Kasumi-1 (cell line): ENCODE measurements around the gene ARPC2.
"Not testable (repeated sequence)": the region's sequence is repeated elsewhere in the genome, so short reads cannot be mapped to it uniquely, and the experiment has no call there.

Experiments
- DNase-seq, 2 experiments: peaks; one replicate each; lab custom pipeline; 2025; lab: John Stamatoyannopoulos, UW

The ARPC2 gene

DNA sequence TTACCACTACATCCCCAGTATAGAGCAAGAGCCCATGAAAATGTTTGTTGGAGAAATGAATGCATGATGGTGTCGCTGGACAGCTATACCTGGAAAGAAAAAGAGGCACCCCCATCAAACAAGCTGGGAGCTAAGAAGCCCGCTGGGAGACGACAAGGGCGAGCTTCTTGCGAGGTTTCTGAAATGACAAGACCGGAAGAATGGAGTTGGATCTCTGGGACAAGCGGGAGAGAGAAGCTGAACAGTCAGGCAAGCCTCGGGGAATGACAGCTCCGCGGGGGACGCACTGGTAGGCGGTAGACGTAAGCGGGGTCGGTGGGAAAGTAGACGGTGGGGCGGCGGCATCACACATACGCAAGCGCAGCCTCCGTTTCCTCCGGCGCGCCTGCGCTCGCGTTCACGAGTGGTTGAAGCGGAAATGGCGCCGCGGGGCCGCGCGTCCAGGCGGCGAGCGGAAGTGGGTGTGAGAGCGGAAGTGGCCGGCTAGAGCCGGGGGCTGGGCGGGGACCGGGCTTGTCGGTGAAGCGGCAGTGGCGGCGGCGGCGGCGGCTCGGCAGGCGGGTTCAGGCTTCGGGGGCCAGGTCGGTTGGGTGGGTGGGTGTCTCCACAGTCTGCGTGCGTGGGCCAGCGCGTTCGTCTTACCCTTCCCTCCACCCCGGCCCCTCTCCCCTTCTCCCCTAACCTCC lies at the start of gene ARPC2:
Gene ARPC2 (plus strand): TSS at position 516 of the 686 bp plus-strand sequence. CDS start 282 bp downstream, outside the sequence.
- peak; percentile 68 to 76 for DNase-seq

DNA sequence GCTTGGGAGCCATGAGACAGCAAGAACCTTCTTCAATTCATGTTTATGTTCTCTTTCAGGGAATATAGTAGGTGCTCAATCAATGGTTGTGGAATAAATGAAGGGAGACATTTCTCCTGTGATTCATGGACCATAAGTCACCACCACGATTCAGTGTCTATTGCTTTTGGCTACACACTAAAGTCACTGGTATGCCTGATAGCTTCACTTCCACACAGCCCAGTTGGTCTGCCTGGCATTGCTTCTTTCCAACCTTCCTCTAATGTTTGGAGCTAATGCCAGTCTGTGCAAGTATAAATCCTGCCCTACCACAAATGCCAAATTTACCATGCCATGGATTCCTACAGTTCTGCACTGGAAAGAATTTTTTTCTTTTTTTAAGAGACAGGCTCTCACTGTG lies 49.0 kb upstream of the ARPC2 start:
- no peak for DNase-seq

DNA sequence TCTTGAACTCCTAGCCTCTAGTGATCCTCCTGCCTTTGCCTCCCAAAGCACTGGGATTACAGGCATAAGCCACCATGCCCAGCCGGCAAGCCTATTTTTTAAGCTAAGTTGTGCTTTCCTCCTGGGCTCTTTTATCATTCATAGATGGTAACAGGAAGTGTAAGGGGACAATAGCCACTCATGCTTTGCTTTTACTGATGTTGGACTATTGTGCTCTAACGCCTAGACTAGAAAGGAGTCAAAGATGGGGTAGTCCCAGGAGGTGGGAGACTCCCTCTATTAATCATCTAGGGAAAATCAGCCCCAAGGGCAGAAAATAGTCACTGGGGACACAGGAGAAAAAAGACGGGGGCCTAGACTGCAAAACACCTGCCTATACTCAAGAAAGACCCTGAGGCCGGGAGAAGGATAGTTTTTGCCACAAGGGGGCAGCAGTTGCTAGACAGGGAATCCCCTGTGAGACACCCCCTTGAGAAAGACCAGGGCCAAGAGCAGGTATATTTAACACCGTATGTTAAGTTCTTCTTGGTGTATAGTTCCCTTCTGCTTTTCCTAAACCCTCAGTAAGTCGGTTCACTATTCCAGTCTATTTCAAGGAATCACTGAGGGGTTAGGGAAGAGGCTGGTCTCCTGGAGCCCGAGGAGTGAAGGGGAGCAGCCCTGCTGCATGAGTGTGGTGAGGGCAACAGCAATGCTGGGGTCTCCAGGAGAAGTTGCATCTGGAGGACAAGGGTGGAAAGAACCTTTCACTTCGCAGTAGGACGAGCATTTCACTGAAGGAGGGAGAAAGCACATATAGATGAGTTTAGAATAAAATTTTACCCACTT lies 48.1 kb upstream of the ARPC2 start:
- peak; percentile 23 to 29 for DNase-seq

DNA sequence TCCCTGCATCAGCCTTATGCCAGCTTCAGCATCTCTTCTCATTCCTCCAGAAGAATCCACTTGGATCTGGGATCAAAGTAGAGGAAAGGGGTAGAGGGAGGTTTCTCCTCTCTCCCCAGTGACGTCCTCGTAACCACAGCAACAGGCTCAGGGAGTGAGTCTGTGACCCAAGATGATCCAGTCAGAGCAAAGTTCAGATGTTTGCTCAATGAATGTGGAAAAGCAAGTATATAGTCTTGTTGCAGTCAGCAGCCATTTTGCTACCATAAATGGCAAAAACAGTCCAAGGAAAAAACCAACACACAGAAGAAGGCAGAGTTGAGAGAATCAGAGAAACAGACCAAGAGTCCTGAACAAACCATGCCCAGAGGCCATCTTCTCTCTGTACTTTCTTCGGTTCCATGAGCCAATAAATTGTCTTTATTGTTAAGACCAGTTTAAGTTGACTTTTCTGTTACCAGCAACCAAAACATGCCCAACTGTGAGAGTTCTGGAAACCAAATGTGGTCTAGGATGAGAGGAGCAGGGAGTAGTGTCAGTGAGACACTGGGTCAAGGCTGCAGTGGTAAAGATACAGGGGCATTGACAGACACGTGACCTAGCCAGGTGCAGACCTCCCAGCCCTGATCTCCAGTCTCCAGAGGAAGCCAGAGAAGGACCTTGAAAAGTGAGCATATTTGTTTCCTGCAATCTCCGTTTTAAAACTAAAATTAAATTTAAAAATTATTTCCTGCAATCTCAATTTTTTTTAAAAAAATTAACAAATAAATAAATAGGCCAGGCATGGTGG lies 47.0 kb upstream of the ARPC2 start:
- DNase-seq, result no peak

DNA sequence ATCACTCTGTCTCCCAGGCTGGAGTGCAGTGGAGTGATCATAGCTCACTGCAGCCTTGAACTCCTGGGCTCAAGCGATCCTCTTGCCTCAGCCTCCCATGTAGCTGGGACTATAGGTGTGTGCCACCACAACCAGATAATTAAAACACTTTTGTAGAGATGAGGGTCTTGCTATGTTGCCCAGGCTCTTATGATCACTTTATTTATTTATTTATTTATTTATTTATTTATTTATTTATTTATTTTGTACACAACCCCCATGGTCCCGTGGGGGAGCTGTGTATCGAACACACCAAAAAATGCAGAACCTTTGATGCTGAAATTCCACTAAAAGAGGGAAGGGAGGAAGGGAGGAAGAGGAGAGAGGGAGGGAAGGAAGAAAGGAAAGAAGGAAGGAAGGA lies 45.2 kb upstream of the ARPC2 start:
- DNase-seq, result not testable (repeated sequence)

DNA sequence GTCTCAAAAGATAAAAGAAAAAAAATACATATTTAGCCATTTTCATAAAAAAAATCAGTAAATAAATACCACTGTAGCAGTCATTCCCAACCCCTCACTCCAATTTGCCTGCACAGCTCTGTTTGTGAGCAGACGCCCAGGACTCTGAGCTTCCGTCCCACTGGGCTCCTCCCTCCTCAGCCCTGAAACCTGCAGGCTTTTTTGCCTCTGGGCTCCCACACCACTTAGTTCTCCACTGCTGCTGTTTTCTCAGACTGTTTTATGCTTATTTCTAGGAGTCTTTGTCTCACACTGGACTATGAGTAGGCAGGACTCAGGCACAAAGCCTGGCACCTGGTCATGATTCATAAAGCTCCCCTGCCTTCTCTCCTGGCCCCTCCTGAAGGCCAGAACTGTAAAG lies 44.1 kb upstream of the ARPC2 start:
- DNase-seq, result no peak

DNA sequence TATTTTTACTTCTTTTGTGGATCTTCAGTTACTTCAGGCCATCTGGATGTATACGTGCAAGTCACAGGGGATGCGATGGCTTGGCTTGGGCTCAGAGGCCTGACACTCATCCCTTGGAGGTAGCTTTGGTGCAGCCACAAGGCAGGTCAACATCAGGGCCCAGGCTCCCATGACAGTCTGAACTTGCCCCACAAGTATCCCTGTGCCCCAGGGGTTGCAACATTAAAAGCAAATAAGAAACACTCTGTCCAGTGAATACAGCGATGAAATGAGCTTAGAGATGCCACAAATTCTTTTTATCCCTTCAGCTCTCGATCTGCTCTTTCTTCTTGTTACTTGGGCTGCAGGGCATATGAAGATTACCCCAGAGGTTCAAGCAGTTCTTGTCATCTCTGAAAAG lies 37.2 kb upstream of the ARPC2 start:
- DNase-seq, result no peak

DNA sequence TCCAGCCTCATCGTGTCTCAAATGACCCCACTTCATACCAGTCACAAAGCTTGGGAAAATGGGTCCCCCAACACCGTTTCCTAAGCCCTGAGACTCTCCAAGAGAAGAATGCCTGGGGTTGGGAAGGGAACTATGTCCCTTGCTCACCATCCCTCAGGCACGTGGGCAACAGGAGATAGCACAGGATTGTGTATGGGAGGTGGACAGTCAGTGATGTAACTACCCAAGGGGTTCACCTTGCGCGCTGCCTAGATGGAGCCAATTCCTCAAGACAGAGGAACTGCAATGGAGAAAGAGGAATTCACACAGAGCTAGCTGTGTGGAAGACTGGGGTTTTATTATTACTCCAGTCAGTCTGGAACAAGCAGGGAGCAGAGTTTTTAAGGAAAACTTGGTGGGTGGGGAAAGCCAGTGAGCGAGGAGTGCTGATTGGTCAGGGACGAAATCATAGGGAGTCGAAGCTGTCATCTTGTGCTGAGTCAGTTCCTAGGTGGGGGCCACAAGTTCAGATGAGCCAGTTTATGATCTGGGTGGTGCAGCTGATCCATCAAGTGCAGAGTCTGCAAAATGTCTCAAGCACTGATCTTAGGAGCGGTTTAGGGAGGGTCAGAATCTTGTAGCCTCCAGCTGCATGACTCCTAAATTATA lies 36.4 kb upstream of the ARPC2 start:
- no peak for DNase-seq

DNA sequence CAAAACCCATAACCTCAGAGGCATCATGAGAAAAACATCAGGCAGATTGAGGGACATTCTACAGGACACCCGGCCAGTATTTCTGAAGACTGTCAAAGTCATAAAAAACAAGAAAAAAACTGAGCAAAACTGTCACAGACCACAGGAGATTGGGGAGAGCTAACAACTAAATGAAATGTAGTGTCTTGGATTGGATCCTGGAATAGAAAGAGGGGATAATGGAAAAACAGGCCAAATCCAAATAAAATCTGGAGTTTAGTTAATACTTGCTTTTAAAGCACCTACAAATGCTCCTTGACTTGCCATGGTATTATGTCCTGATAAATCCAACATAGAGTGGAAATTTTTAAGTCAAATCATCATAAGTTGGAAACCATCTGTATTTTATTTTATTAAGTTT lies 32.7 kb upstream of the ARPC2 start:
- no peak for DNase-seq

DNA sequence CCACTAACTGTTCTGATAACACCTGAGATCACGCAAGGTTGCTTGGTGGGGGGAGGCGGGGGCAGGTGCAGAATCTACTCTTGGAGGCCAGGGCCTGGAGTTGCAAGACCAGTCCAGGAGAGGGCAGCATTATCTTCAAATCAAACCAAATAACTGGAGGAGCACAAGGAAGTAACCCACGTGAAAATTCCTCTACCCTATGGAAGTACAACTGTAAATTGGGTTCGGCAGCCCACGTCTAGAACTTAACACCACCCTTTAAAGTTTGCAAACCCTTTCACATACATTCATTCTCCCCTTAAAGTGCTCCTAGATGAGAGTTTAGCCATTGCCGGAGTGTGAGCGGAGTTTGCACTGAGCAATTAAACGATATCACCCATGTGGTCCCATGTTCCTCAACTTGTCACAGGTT lies 30.6 kb upstream of the ARPC2 start:
- peak; percentile 60 to 71 for DNase-seq

DNA sequence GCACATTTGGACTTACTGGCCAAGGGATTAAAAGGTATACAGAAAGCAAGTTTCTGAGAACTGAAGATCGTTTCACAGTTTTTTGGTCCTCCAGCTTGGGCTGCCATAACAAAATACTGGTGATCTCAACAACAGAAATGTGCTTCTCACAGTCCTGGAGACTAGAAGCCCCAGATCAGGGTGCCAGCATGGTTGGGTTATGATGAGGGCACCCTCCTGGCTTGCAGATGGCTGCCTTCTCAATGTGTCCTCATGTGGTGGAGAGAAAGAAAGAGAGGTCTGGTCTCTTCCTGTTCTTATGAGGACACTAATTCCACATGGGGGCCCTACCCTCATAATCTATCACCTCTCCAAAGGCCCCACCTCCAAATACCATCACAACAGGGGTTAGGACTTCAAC lies 30.1 kb upstream of the ARPC2 start:
- DNase-seq, result no peak

DNA sequence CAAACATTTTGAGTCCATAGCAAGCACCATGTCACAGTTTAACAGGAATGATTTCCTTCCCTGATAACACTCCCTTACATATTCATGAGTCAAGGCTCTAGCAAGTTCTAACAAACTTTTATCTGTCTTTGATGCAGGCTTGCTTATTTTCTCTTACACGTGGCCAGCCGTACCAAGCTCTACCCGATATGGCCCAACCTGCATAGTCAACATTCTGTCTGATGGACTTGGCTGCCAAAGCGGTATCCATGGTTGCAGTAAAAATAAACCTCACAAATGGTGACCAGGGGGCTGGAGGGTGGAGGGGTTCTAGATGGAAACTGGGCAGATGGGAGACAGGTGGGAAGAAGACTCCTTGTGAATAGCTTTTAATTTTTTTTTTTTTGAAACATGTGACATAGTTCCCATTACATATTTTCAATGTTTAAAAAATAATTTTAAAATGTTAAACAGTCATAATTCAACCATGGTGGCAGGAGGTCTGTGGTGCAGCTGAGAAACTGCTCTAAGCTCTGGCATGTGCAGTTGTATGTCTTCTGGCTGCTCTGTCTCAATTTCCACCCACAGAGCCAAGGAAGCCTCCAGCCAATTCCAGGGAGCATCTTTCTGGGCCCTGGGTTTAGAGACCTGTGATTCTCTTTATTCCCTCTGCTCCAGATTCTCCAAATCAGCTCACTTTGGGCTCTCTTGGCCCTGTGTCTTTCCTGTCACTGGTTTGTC lies 29.5 kb upstream of the ARPC2 start:
- no peak for DNase-seq

DNA sequence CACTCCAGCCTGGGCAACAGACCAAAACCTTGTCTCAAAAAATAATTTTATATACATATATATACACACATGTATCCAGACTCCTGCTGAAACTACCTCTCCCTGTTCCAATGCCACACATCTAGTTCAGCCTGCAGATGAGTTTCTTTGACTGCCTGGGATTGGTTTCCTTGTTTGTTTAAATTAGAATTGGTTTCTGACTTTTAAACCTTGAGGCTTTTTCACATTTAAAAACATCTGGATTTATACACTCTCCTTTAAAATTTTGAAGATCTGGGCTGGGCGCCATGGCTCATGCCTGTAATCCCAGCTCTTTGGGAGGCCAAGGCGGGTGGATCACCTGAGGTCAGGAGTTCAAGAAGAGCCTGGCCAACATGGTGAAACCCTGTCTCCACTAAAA lies 28.5 kb upstream of the ARPC2 start:
- DNase-seq, result no peak

DNA sequence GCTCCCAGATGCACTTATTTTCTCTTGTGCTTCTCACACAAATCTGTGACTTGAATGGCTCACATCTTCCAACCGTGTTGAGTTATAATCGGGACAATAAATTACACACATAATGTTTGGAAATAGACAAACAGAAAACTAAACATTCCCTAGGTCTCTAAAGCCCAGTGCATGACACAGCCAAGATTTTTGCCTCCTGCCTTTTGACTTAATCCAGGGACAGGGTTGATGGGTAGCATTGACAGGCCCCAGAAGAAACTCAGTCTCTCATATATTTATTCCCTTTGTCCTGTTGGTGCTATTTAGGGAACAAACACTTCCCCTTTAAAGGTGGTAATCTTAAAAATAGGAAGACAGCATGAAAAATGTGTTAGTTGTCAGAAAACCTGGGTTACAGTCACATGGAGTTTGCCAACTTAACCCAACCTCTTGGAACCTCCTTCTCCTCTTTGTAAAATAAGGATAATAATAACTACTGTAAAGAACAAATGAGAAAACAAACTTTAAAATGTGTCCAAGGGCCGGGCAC lies 24.0 kb upstream of the ARPC2 start:
- no peak for DNase-seq

DNA sequence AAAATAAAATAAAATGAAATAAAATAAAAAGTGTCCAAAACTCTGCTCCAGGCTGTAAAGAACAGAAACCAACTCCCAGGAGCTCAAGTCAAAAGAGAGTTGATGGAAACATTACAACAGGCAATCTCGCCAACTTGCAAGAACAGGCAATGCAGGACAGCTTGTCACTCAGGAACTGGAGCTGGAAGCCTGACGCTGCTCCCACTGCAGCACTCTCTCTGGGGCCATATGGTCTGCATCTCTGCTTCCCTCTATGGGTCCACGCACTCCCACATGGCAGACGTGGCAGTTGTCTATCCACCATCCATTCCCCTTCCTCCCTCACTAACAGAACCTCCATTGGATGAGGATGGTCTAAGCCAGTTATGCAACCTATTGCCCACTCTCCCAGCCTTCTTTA lies 23.3 kb upstream of the ARPC2 start:
- no peak for DNase-seq

DNA sequence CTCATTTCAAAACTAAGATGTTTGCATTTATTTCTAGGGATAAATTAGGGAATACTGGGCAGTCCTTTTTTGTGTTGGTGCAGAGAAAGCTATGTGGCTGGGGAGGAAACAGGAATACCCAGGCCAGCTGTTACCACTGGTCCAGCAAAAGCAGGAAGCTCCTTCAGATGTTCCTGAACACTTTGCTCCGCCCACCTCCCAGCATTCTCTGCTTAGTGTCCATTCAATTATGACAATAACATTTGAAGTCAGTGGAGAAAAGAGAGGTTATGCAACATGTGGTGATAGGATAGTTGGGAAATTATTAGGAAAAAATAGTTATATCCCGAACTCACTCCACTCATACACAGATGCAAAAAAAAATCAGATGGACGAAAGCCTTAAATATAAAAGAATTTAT lies 22.1 kb upstream of the ARPC2 start:
- DNase-seq, result no peak

DNA sequence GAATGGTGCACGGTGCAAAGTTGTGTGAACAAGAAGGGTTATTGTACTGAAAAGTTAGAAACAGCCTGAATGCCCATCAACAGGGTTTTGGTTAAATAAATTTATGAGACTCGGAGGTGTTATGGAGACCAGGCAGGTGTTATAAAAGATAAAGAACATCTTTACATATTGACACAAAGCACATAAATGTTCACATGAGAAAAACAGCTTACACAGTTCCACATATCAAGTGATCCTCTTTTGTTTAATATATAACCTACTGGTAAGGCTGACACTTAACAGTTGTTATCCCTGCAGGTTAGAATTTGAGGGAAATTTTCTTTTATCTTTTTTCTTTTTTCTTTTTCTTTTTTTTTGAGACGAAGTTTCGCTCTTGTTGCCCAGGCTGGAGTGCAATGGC lies 20.0 kb upstream of the ARPC2 start:
- DNase-seq, result no peak

DNA sequence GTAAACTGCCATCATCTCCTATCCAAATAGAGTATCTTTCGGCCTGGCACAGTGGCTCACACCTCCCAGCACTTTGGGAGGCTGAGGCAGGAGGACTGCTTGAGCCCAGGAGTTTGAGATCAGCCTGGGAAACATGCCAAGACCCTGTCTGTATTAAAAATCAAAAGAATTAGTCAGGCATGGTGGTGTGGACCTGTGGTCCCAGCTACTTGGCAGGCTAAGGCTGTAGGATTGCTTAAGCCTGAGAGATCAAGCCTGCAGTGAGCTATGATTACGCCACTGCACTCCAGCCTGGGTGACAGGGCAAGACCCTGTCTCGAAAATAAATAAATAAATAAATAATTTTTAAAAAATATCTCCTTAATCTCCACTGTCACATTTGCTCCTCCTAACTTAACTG lies 14.7 kb upstream of the ARPC2 start:
- DNase-seq, result no peak

DNA sequence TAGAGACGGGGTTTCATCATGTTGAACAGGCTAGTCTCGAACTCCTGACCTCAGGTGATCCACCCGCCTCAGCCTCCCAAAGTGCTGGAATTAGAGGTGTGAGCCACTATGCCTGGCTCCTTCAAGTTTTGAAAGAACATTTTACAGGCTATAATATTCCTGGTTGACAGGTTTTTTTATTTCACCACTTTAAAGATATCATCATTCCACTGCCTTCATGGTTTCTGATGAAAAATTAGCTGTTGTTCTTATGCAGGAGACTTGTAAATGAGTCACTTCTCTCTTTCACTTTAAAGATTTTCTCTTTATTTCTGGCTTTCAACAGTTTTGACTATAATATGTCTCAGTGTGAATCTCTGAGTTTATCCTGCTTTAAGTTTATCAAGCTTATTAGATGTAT lies 7.9 kb upstream of the ARPC2 start:
- no peak for DNase-seq

DNA sequence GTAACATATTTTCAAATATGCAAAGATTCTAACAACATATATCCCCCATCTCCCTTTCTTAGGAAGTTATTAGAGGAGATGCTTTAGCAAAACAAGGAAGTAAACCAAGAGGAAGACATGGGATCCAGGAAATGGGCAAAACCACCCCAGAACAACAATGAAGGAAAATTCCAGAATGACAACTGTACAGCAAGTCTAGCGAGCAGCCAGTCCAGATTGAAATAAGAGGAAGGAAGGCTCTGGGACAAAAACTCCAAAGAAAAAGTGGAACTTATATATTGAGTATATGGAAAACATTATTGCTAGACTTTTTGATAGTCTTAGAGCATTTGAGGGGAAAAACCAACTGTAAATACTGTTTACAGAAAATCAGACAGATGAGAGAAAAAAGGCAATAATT lies 2.9 kb upstream of the ARPC2 start:
- DNase-seq, result no peak

DNA sequence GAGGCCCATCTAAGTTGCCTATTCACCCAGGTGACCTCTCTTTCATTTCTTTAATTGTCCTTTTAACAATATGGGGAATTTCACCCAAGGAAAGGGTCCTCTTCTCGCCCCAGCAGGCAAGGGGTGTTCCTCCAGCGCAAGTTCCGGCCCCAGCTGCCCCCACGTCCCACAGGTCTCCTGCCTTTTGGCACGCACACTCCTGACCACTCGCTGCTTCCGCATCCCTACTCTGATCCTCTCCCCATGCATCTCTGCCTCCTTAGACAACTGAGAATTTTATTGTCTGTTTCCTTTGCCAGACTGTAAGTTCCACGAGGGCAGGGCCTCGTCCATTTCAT lies 684 bp upstream of the ARPC2 start:
- no peak for DNase-seq
